ENCODE measurements around the gene ABCE1. TPM values are rescaled to one million over a fixed set of nuclear protein-coding genes. Genes with fewer than 3 reads are reported as not detected.

The ABCE1 gene
- total RNA-seq, 1 donor from 2014 or later = 45.6 TPM

Other genes with a start within 250 kb of the ABCE1 start
- 16.8 and 21.8 TPM in 2 replicates for gene ANAPC10, start 115 bp upstream of the ABCE1 start, total RNA-seq
- gene OTUD4, start 82.3 kb downstream of the ABCE1 start, total RNA-seq = 35.0 and 36.1 TPM in 2 replicates

All from osteocyte (in vitro differentiated cells).